Ishikawa (cell line): ENCODE measurements around the gene SLAMF8.

Source experiments
- CREB1 ChIP-seq: IDR thresholded peaks from 2 replicates; pipeline ENCODE4 v1.6.1; 2012; ENCODE audit warnings: low read depth
- EGR1 ChIP-seq: IDR thresholded peaks from 2 replicates; pipeline ENCODE4 v1.6.1; 2012
- EP300 ChIP-seq: IDR thresholded peaks from 2 replicates; pipeline ENCODE4 v1.6.1; 2012; ENCODE audit warnings: borderline replicate concordance
- FOXM1 ChIP-seq: IDR thresholded peaks from 2 replicates; pipeline ENCODE4 v1.6.1; 2012; ENCODE audit warnings: low read depth, borderline replicate concordance
- NFIC ChIP-seq: IDR thresholded peaks from 2 replicates; pipeline ENCODE4 v1.6.1; 2012
- TAF1 ChIP-seq: IDR thresholded peaks from 2 replicates; pipeline ENCODE4 v1.6.1; 2012; ENCODE audit warnings: low read depth, mild to moderate bottlenecking
- TCF12 ChIP-seq: IDR thresholded peaks from 2 replicates; pipeline ENCODE4 v1.6.1; 2012; ENCODE audit warnings: low read depth
- ZBTB7A ChIP-seq: IDR thresholded peaks from 2 replicates; pipeline ENCODE4 v1.6.1; 2012; ENCODE audit warnings: low read depth
- TF ChIP-seq, protein P1 (sequence below): IDR thresholded peaks from 2 replicates; pipeline ENCODE4 v1.6.1; 2012
- TF ChIP-seq, protein P2 (sequence below): IDR thresholded peaks from 2 replicates; pipeline ENCODE4 v1.6.1; 2012
- TF ChIP-seq, protein P3 (sequence below): IDR thresholded peaks from 2 replicates; pipeline ENCODE4 v1.6.1; 2012; ENCODE audit warnings: low read depth, mild to moderate bottlenecking

DNA sequence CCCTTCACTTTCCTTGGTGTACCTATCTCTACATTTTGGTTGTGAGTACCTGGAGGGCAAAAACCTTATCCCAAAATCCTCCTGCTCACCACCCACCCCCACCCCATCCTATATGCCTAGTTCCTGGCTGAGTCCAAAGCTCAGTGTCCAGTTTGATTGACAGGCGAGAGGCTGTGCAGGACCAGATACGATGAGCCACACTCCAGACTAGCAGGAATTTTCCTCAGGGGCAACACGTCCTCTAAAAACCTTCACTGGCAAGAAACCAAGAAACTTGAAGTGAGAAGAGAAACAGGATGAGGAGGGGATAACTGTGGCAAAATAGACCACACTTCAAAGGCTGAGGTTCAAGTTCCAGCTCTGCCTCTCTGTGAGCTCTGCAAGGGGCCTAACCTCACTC lies 1.1 kb upstream of the SLAMF8 start:
- TF ChIP-seq, protein P1, sequence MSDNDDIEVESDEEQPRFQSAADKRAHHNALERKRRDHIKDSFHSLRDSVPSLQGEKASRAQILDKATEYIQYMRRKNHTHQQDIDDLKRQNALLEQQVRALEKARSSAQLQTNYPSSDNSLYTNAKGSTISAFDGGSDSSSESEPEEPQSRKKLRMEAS = no peak
- TF ChIP-seq FOXM1 (no peak), CREB1 (no peak), NFIC (no peak), TCF12 (no peak), EP300 (no peak), EGR1 (no peak), ZBTB7A (no peak), TAF1 (no peak)
- TF ChIP-seq, protein P2, sequence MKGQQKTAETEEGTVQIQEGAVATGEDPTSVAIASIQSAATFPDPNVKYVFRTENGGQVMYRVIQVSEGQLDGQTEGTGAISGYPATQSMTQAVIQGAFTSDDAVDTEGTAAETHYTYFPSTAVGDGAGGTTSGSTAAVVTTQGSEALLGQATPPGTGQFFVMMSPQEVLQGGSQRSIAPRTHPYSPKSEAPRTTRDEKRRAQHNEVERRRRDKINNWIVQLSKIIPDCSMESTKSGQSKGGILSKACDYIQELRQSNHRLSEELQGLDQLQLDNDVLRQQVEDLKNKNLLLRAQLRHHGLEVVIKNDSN = no peak
- TF ChIP-seq, protein P3, sequence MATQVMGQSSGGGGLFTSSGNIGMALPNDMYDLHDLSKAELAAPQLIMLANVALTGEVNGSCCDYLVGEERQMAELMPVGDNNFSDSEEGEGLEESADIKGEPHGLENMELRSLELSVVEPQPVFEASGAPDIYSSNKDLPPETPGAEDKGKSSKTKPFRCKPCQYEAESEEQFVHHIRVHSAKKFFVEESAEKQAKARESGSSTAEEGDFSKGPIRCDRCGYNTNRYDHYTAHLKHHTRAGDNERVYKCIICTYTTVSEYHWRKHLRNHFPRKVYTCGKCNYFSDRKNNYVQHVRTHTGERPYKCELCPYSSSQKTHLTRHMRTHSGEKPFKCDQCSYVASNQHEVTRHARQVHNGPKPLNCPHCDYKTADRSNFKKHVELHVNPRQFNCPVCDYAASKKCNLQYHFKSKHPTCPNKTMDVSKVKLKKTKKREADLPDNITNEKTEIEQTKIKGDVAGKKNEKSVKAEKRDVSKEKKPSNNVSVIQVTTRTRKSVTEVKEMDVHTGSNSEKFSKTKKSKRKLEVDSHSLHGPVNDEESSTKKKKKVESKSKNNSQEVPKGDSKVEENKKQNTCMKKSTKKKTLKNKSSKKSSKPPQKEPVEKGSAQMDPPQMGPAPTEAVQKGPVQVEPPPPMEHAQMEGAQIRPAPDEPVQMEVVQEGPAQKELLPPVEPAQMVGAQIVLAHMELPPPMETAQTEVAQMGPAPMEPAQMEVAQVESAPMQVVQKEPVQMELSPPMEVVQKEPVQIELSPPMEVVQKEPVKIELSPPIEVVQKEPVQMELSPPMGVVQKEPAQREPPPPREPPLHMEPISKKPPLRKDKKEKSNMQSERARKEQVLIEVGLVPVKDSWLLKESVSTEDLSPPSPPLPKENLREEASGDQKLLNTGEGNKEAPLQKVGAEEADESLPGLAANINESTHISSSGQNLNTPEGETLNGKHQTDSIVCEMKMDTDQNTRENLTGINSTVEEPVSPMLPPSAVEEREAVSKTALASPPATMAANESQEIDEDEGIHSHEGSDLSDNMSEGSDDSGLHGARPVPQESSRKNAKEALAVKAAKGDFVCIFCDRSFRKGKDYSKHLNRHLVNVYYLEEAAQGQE = no peak
